ENCODE measurements around the gene BTAF1. TPM values are rescaled to one million over a fixed set of nuclear protein-coding genes. Genes with fewer than 3 reads are reported as not detected.
A peak's percentile ranks its signal among the peaks of the same experiment; 100 is the strongest.

The BTAF1 gene
- total RNA-seq, 1 donor from 2014 or later, result 29.2 TPM

GRCh38 chr10:91910467-91910866 is 13.1 kb upstream of the BTAF1 start:
- Mint-ChIP-seq H3K27ac (ENCODE audit: unreplicated experiment) (no peak overlapping the region), H3K36me3 (ENCODE audit: low read depth, unreplicated experiment) (no peaks in the 10 kb centered on the region), H3K9me3 (ENCODE audit: unreplicated experiment) (no peaks in the 10 kb centered on the region), H3K4me1 (ENCODE audit: low read depth, unreplicated experiment) (peaks cover 6% of the 10 kb centered on the region), H3K27me3 (ENCODE audit: low read depth, unreplicated experiment) (no peaks in the 10 kb centered on the region), H3K4me3 (ENCODE audit: unreplicated experiment) (no peak overlapping the region)
- Histone ChIP-seq H3K9ac (ENCODE audit: low read length) (no peak overlapping the region), H3K4me3 (ENCODE audit: insufficient read depth, low read depth, low read length) (no peak overlapping the region), H3K9me3 (ENCODE audit: insufficient read depth, low read depth, low read length) (no peaks in the 10 kb centered on the region), H3K36me3 (ENCODE audit: insufficient read depth, low read length) (no peaks in the 10 kb centered on the region), H3K27me3 (ENCODE audit: insufficient read depth, low read length) (no peaks in the 10 kb centered on the region), H4K20me1 (ENCODE audit: insufficient read depth, low read length) (peaks cover 7% of the 10 kb centered on the region), H3K4me2 (ENCODE audit: low read length) (no peak overlapping the region), H2AFZ (ENCODE audit: low read depth, low read length) (no peak overlapping the region), H3K4me1 (ENCODE audit: insufficient read depth, low read length) (peaks cover 3% of the 10 kb centered on the region), H3K27ac (ENCODE audit: low read depth, low read length) (no peak overlapping the region), H3K79me2 (ENCODE audit: insufficient read depth, low read length) (no peaks in the 10 kb centered on the region)
- no peak for DNase-seq (ENCODE audit: low read depth)
- TF ChIP-seq, protein P1, sequence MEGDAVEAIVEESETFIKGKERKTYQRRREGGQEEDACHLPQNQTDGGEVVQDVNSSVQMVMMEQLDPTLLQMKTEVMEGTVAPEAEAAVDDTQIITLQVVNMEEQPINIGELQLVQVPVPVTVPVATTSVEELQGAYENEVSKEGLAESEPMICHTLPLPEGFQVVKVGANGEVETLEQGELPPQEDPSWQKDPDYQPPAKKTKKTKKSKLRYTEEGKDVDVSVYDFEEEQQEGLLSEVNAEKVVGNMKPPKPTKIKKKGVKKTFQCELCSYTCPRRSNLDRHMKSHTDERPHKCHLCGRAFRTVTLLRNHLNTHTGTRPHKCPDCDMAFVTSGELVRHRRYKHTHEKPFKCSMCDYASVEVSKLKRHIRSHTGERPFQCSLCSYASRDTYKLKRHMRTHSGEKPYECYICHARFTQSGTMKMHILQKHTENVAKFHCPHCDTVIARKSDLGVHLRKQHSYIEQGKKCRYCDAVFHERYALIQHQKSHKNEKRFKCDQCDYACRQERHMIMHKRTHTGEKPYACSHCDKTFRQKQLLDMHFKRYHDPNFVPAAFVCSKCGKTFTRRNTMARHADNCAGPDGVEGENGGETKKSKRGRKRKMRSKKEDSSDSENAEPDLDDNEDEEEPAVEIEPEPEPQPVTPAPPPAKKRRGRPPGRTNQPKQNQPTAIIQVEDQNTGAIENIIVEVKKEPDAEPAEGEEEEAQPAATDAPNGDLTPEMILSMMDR (IDR thresholded peaks at IDR 0.05; ENCODE audit: insufficient read depth, low read depth, low read length), result no peak
- TF ChIP-seq EZH2 (IDR thresholded peaks at IDR 0.05; ENCODE audit: insufficient read depth, low read length), result no peak
- FAIRE-seq, result no peak

DNA sequence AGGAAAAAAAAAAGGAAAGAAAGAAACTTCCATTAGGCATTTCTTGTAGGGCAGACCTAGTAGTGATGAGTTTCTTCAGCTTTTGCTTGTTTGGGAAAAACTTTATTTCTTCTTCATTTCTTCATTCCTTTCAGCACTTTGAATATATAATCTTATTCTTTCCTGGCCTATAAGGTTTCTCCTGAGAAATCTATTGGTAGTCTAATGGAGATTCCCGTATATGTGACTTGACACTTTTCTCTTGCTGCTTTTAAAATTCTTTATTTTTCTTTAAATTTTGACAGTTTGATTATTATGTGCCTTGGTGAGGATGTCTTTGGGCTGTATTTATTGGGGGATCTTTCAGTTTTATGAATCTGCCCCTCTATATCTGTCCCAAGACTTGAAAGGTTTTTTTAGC is 3.9 kb upstream of the BTAF1 start:
- H3K4me3 ChIP-seq (ENCODE audit: insufficient read depth, low read depth, low read length), result no peak overlapping the region
- no peak overlapping the region for H3K4me2 ChIP-seq (ENCODE audit: low read length)
- peaks cover 11% of the 10 kb centered on the region for H3K79me2 ChIP-seq (ENCODE audit: insufficient read depth, low read length)
- no peak for FAIRE-seq
- Mint-ChIP-seq H3K9me3 (ENCODE audit: unreplicated experiment) (peaks cover 8% of the 10 kb centered on the region), H3K27me3 (ENCODE audit: low read depth, unreplicated experiment) (no peaks in the 10 kb centered on the region), H3K4me3 (ENCODE audit: unreplicated experiment) (no peak overlapping the region), H3K4me1 (ENCODE audit: low read depth, unreplicated experiment) (peaks cover 2% of the 10 kb centered on the region), H3K36me3 (ENCODE audit: low read depth, unreplicated experiment) (no peaks in the 10 kb centered on the region), H3K27ac (ENCODE audit: unreplicated experiment) (no peak overlapping the region)
- no peaks in the 10 kb centered on the region for H3K27me3 ChIP-seq (ENCODE audit: insufficient read depth, low read length)
- no peak for DNase-seq (ENCODE audit: low read depth)
- no peak overlapping the region for H2AFZ ChIP-seq (ENCODE audit: low read depth, low read length)
- no peaks in the 10 kb centered on the region for H3K9me3 ChIP-seq (ENCODE audit: insufficient read depth, low read depth, low read length)
- TF ChIP-seq, protein P1 (IDR thresholded peaks at IDR 0.05; ENCODE audit: insufficient read depth, low read depth, low read length), result no peak
- no peak for TF ChIP-seq EZH2 (IDR thresholded peaks at IDR 0.05; ENCODE audit: insufficient read depth, low read length)
- H3K27ac ChIP-seq (ENCODE audit: low read depth, low read length), result no peak overlapping the region
- no peak overlapping the region for H3K9ac ChIP-seq (ENCODE audit: low read length)
- H3K36me3 ChIP-seq (ENCODE audit: insufficient read depth, low read length), result no peaks in the 10 kb centered on the region
- no peaks in the 10 kb centered on the region for H3K4me1 ChIP-seq (ENCODE audit: insufficient read depth, low read length)
- H4K20me1 ChIP-seq (ENCODE audit: insufficient read depth, low read length), result no peaks in the 10 kb centered on the region

DNA sequence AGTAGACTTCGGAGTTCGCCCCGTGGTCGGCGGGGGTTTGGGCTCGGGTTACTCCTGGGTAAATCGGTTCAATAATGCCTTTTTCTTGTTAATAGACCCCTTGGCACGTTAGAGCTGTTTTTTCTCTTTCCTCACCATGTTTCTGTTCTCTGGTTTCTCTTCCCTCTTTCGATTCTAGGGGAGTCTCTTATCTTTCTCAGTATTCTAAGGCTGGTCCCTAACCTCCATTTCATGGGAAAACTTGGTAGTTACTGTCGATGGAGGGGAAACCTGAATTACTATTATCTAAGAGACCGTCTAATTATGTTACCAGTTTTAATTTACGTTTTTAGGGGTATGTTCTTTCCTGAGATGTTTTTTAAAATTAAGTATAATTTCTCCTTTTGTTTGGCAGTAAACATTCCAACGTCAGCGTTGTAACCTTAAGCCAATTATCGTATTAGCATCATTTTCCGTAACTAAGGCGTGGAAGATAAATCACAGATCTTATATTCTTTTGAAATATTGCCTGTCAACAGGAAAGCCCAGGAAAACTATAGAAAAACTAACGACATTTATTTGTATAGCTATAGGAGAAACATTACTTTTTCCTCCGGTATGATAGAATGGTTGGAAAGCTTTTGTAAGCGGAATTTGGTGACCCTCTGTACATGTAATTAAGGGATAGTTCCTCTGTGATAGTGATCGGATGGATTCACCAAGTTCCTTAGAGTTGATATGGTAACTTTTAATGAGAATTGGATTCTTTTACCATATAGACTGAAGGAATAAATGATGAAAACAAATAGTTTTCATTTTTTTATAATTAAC is 847 bp downstream of the BTAF1 start:
- Histone ChIP-seq H3K36me3 (ENCODE audit: insufficient read depth, low read length) (peaks cover 2% of the 10 kb centered on the region), H3K9ac (ENCODE audit: low read length) (peak overlapping the region; percentile 97), H2AFZ (ENCODE audit: low read depth, low read length) (peak overlapping the region; percentile 77), H3K4me2 (ENCODE audit: low read length) (peak overlapping the region; percentile 88), H3K27me3 (ENCODE audit: insufficient read depth, low read length) (no peaks in the 10 kb centered on the region), H3K9me3 (ENCODE audit: insufficient read depth, low read depth, low read length) (no peaks in the 10 kb centered on the region), H4K20me1 (ENCODE audit: insufficient read depth, low read length) (peaks cover 33% of the 10 kb centered on the region), H3K4me3 (ENCODE audit: insufficient read depth, low read depth, low read length) (peak overlapping the region; percentile 92), H3K4me1 (ENCODE audit: insufficient read depth, low read length) (no peaks in the 10 kb centered on the region), H3K27ac (ENCODE audit: low read depth, low read length) (peak overlapping the region; percentile 94), H3K79me2 (ENCODE audit: insufficient read depth, low read length) (peaks cover 58% of the 10 kb centered on the region)
- TF ChIP-seq EZH2 (IDR thresholded peaks at IDR 0.05; ENCODE audit: insufficient read depth, low read length), result no peak
- TF ChIP-seq, protein P1 (IDR thresholded peaks at IDR 0.05; ENCODE audit: insufficient read depth, low read depth, low read length), result no peak
- Mint-ChIP-seq H3K36me3 (ENCODE audit: low read depth, unreplicated experiment) (peaks cover 2% of the 10 kb centered on the region), H3K27me3 (ENCODE audit: low read depth, unreplicated experiment) (no peaks in the 10 kb centered on the region), H3K27ac (ENCODE audit: unreplicated experiment) (peak overlapping the region; percentile 98), H3K9me3 (ENCODE audit: unreplicated experiment) (peaks cover 4% of the 10 kb centered on the region), H3K4me1 (ENCODE audit: low read depth, unreplicated experiment) (peaks cover 15% of the 10 kb centered on the region), H3K4me3 (ENCODE audit: unreplicated experiment) (peak overlapping the region; percentile 98)
- DNase-seq (ENCODE audit: low read depth) (peak; percentile 12), FAIRE-seq (no peak)

All from astrocyte (in vitro differentiated cells and primary cell).